GM12878 (cell line): ENCODE results near the gene KIF26A. TPM values are rescaled to one million over a fixed set of nuclear protein-coding genes. Genes with fewer than 3 reads are reported as not detected.

ENCODE experiments used
- ATAC-seq: fragments of 200-7000 bp; cut with Tn5 transposase; 3 replicates; pipeline ENCODE4 v1.9.1; 2020; ENCODE audit warnings: mild to moderate bottlenecking, moderate library complexity
- BruUV-seq: library from RNA; stranded (reverse); fragments of 400-500 nt; replicated peaks from 2 replicates; lab custom pipeline; 2021; lab: Mats Ljungman, UMichigan
- CTCF ChIA-PET: fragments of 300-600 bp; sonication (Branson Sonifier 250); formaldehyde crosslinking; extraction: SDS; loops from one replicate; lab custom pipeline; 2021; ENCODE audit warnings: inconsistent platforms; lab: Yijun Ruan, JAX
- POLR2A ChIA-PET: fragments of 350-600 bp; formaldehyde crosslinking; extraction: SDS; loops from one replicate; lab custom pipeline; 2021; ENCODE audit warnings: inconsistent platforms; lab: Charles Lee
- RAD21 ChIA-PET: fragments of 300-600 bp; sonication (Branson Sonifier 250); formaldehyde crosslinking; loops from one replicate; lab custom pipeline; 2023; ENCODE audit warnings: antibody characterized with exemption; ENCODE audit not compliant: unreplicated experiment; lab: Charles Lee
- SMC1A ChIA-PET: fragments of 300-600 bp; sonication (Branson Sonifier 250); formaldehyde crosslinking; loops from one replicate; lab custom pipeline; 2023; ENCODE audit not compliant: unreplicated experiment, uncharacterized antibody; lab: Charles Lee
- DNase-seq: peaks from one replicate; pipeline ENCODE4 v3.0.0-alpha.2; 2011; ENCODE audit warnings: low read depth, low spot score
- FAIRE-seq: peaks from 3 replicates; lab custom pipeline; 2011; peaks lifted over from hg19 to GRCh38; lab: Jason Lieb, UNC
- H2AFZ ChIP-seq: 2 replicates; pipeline ENCODE4 v1.6.0; 2011; ENCODE audit warnings: low read depth, low read length, control low read depth; ENCODE audit not compliant: control insufficient read depth
- H3K27ac ChIP-seq: 2 replicates; pipeline ENCODE4 v1.5.1; 2011; ENCODE audit warnings: control low read depth; ENCODE audit not compliant: control insufficient read depth, insufficient read depth
- H3K27me3 ChIP-seq, 2 experiments: replicated peaks in 1 of 2; 2 replicates each; pipeline versions ENCODE4 v1.6.0 to v1.6.1; 2011; ENCODE audit warnings: low read length in 1 of 2; ENCODE audit not compliant: control insufficient read depth in 2 of 2, insufficient read depth in 2 of 2
- H3K36me3 ChIP-seq, 2 experiments: 2 replicates each; pipeline ENCODE4 v1.5.1; 2011; ENCODE audit warnings: low read length in 1 of 2; ENCODE audit not compliant: control insufficient read depth in 2 of 2, insufficient read depth in 2 of 2
- H3K4me1 ChIP-seq: 2 replicates; pipeline ENCODE4 v1.6.1; 2011; ENCODE audit warnings: mild to moderate bottlenecking, low read length, moderate library complexity, mixed read lengths; ENCODE audit not compliant: control insufficient read depth, insufficient read depth
- H3K4me2 ChIP-seq: 2 replicates; pipeline ENCODE4 v1.6.0; 2011; ENCODE audit warnings: control low read depth; ENCODE audit not compliant: control insufficient read depth, insufficient read depth
- H3K4me3 ChIP-seq: fragments of 200-600 bp; sonication (generic); 2 replicates; pipeline ENCODE4 v1.5.1; 2016
- H3K79me2 ChIP-seq: 2 replicates; pipeline ENCODE4 v1.6.0; 2011; ENCODE audit warnings: low read length; ENCODE audit not compliant: control insufficient read depth, insufficient read depth
- H3K9ac ChIP-seq: 2 replicates; pipeline ENCODE4 v1.8.0; 2011; ENCODE audit warnings: low read length, control low read depth, mixed read lengths; ENCODE audit not compliant: control insufficient read depth, insufficient read depth
- H3K9me3 ChIP-seq: replicated peaks from 3 replicates; pipeline ENCODE4 v1.5.1; 2011; ENCODE audit warnings: mild to moderate bottlenecking, low read length; ENCODE audit not compliant: control insufficient read depth, insufficient read depth
- H4K20me1 ChIP-seq: 2 replicates; pipeline ENCODE4 v1.6.0; 2011; ENCODE audit not compliant: control insufficient read depth, insufficient read depth
- CHD2 ChIP-seq: IDR thresholded peaks from 2 replicates; pipeline ENCODE4 v1.6.1; 2011; ENCODE audit warnings: low read depth, low read length, improper control_type of control experiment, borderline replicate concordance
- FOS ChIP-seq: IDR thresholded peaks from 3 replicates; pipeline ENCODE4 v1.6.1; 2011; ENCODE audit warnings: borderline replicate concordance; ENCODE audit not compliant: insufficient read length; ENCODE audit errors: extremely low read depth
- GATAD2B ChIP-seq: fragments of 450-650 bp; conservative IDR thresholded peaks from 2 replicates; pipeline ENCODE4 v1.6.1; 2017; ENCODE audit warnings: low read depth, mild to moderate bottlenecking, moderate library complexity
- HDAC2 ChIP-seq: fragments of 200-600 bp; sonication (generic); IDR thresholded peaks from 2 replicates; pipeline ENCODE4 v1.6.1; 2017
- HDAC6 ChIP-seq: fragments of 200-600 bp; sonication (generic); IDR thresholded peaks from one replicate; pipeline ENCODE4 v1.8.0; 2017; ENCODE audit warnings: antibody characterized with exemption; ENCODE audit not compliant: unreplicated experiment
- MXI1 ChIP-seq: fragments of 150-350 bp; IDR thresholded peaks from 2 replicates; pipeline ENCODE4 v1.6.1; 2011; ENCODE audit warnings: low read depth, mild to moderate bottlenecking, inconsistent platforms, low read length, improper control_type of control experiment
- NFYA ChIP-seq: IDR thresholded peaks from 2 replicates; pipeline ENCODE4 v1.6.1; 2011; ENCODE audit warnings: low read depth, mild to moderate bottlenecking, low read length, improper control_type of control experiment, borderline replicate concordance
- NR2F1 ChIP-seq: fragments of 450-650 bp; conservative IDR thresholded peaks from 2 replicates; pipeline ENCODE4 v1.6.1; 2017; ENCODE audit warnings: mild to moderate bottlenecking
- POLR2AphosphoS5 ChIP-seq: IDR thresholded peaks from 2 replicates; pipeline ENCODE4 v1.6.1; 2011; ENCODE audit warnings: mild to moderate bottlenecking, low read length, inconsistent platforms
- SIX5 ChIP-seq: IDR thresholded peaks from 2 replicates; pipeline ENCODE4 v1.6.1; 2011; ENCODE audit warnings: mild to moderate bottlenecking, low read depth, low read length, moderate library complexity; ENCODE audit not compliant: severe bottlenecking
- SMAD5 ChIP-seq: IDR thresholded peaks from 2 replicates; pipeline ENCODE4 v1.6.1; 2016; ENCODE audit warnings: antibody characterized with exemption, low read depth
- SREBF2 ChIP-seq: IDR thresholded peaks from 2 replicates; pipeline ENCODE4 v1.6.1; 2012; ENCODE audit warnings: mild to moderate bottlenecking, low read length
- WRNIP1 ChIP-seq: IDR thresholded peaks from 2 replicates; pipeline ENCODE4 v1.6.1; 2011; ENCODE audit warnings: low read depth, low read length, improper control_type of control experiment, borderline replicate concordance
- ZBTB40 ChIP-seq: fragments of 450-650 bp; IDR thresholded peaks from 2 replicates; pipeline ENCODE4 v1.6.1; 2016; ENCODE audit warnings: mild to moderate bottlenecking, moderate library complexity, borderline replicate concordance
- ZNF622 ChIP-seq: fragments of 450-650 bp; IDR thresholded peaks from 2 replicates; pipeline ENCODE4 v1.6.1; 2017; ENCODE audit warnings: mild to moderate bottlenecking, inconsistent platforms
- WGBS: methylation state at CpG from one replicate; pipeline ENCODE4 v1.1.6; 2016; ENCODE audit warnings: low lambda C conversion rate; ENCODE audit not compliant: insufficient replicate concordance, insufficient coverage; ENCODE audit errors: missing lambda C conversion rate; 5-methylcytosine and 5-hydroxymethylcytosine counted together
- in situ Hi-C: fragments of 300-500 bp; cut with MboI; formaldehyde crosslinking; loops from 9 replicates; pipeline ENCODE4 v1.14.3; 2018; ENCODE audit warnings: mixed read lengths
- intact Hi-C: fragments of 100-400 bp; cut with micrococcal nuclease; formaldehyde crosslinking; loops from one replicate; pipeline ENCODE4 v1.14.2; 2022; ENCODE audit not compliant: unreplicated experiment
- polyA plus RNA-seq, 11 experiments: library from polyadenylated mRNA; depleted of rRNA in 4 of 11; unstranded in 6 of 11; stranded (reverse) in 5 of 11; fragments of >200 nt; fragmentation: Nextera tagmentation in 4 of 11; fragmentation: Illumina TruSeq in 1 of 11; extraction: Ambion mirVana in 4 of 11; extraction: Trizol in 1 of 11; gene quantifications; 1 replicate in 1 of 11; 2 replicates in 10 of 11; pipeline versions ENCODE4 v1.2.1 to v1.2.3, GENCODE V29; 2011 to 2016; ENCODE audit warnings: inconsistent platforms in 2 of 11, missing spikeins in 2 of 11, low read depth in 1 of 11
- total RNA-seq, 4 experiments: library from RNA; depleted of rRNA in 3 of 4; stranded (reverse); fragments of >200 nt in 3 of 4; fragmentation: Illumina TruSeq in 1 of 4; extraction: Trizol in 1 of 4; gene quantifications; 2 replicates each; pipeline versions ENCODE4 v1.2.1 to v1.2.3, GENCODE V29; 2013 to 2021

KIF26A gene
- total and polyA plus RNA-seq, 10 of the 15 experiments (the other 5 are each of a cell fraction or from before 2014, with no cell fraction given): 0.05 TPM; not detected in 9

GRCh38 chr14:104177411-104177810, 39.0 kb downstream of the KIF26A start:
- CTCF ChIA-PET: no interaction called here
- H3K4me3 ChIP-seq: no peak overlapping the region

GRCh38 chr14:104178279-104178678, 39.9 kb downstream of the KIF26A start:
- POLR2A ChIA-PET: no interaction called here
- Histone ChIP-seq H3K4me1 (no peaks in the 10 kb centered on the region), H3K79me2 (no peaks in the 10 kb centered on the region), H3K27me3 (no peaks in the 10 kb centered on the region; a peak in 1 of 4 replicates), H3K9ac (no peak overlapping the region), H4K20me1 (no peaks in the 10 kb centered on the region), H3K27ac (no peak overlapping the region), H3K4me2 (no peak overlapping the region), H3K36me3 (no peaks in the 10 kb centered on the region), H2AFZ (no peak overlapping the region), H3K4me3 (no peak overlapping the region), H3K9me3 (no peaks in the 10 kb centered on the region)
- DNase-seq (no peak), FAIRE-seq (no peak), ATAC-seq (no peak)
- no TSS peak for BruUV-seq
- no peak for TF ChIP-seq GATAD2B
- TF ChIP-seq ZNF622: no peak
- no peak for TF ChIP-seq FOS
- TF ChIP-seq SIX5: no peak
- no peak for TF ChIP-seq CHD2
- TF ChIP-seq ZBTB40: no peak
- no peak for TF ChIP-seq NR2F1
- no peak for TF ChIP-seq HDAC6
- RAD21 ChIA-PET: no interaction called here
- in situ Hi-C loops (no loop called here), intact Hi-C loops (no loop called here)
- CTCF ChIA-PET: no interaction called here
- 69% methylated on average over 21 of the region's 23 CpGs for WGBS
- SMC1A ChIA-PET: no interaction called here

More at GRCh38 chr14:104177411-104177810, 39.0 kb downstream of the KIF26A start:
- intact Hi-C loops (no loop called here), in situ Hi-C loops (no loop called here)
- Histone ChIP-seq H3K27ac (no peak overlapping the region), H3K9ac (no peak overlapping the region), H3K79me2 (no peaks in the 10 kb centered on the region), H3K36me3 (no peaks in the 10 kb centered on the region), H4K20me1 (no peaks in the 10 kb centered on the region), H2AFZ (no peak overlapping the region)
- DNase-seq (no peak), ATAC-seq (no peak), FAIRE-seq (no peak)
- RAD21 ChIA-PET: no interaction called here
- WGBS: 79% methylated on average over 23 of the region's 38 CpGs
- SMC1A ChIA-PET: no interaction called here
- POLR2A ChIA-PET: no interaction called here
- TF ChIP-seq HDAC2 (no peak), SMAD5 (no peak), NFYA (no peak), SREBF2 (no peak), POLR2AphosphoS5 (no peak), MXI1 (no peak), WRNIP1 (no peak)
- TF ChIP-seq, all 136 proteins: peak for 0
- Histone ChIP-seq H3K9me3 (no peaks in the 10 kb centered on the region), H3K4me1 (no peaks in the 10 kb centered on the region), H3K4me2 (no peak overlapping the region), H3K27me3 (no peaks in the 10 kb centered on the region; a peak in 1 of 4 replicates)
- BruUV-seq: no TSS peak
